GM18498 (cell line): ENCODE results near the gene RBM48.
"Not testable (repeated sequence)": the region's sequence is repeated elsewhere in the genome, so short reads cannot be mapped to it uniquely, and the experiment has no call there.

Experiments used
- ATAC-seq: cut with Tn5 transposase; IDR thresholded peaks from one replicate; pipeline ENCODE4 v1.9.1; 2021; ENCODE audit warnings: mild to moderate bottlenecking, moderate library complexity; ENCODE audit not compliant: unreplicated experiment

RBM48 gene

DNA sequence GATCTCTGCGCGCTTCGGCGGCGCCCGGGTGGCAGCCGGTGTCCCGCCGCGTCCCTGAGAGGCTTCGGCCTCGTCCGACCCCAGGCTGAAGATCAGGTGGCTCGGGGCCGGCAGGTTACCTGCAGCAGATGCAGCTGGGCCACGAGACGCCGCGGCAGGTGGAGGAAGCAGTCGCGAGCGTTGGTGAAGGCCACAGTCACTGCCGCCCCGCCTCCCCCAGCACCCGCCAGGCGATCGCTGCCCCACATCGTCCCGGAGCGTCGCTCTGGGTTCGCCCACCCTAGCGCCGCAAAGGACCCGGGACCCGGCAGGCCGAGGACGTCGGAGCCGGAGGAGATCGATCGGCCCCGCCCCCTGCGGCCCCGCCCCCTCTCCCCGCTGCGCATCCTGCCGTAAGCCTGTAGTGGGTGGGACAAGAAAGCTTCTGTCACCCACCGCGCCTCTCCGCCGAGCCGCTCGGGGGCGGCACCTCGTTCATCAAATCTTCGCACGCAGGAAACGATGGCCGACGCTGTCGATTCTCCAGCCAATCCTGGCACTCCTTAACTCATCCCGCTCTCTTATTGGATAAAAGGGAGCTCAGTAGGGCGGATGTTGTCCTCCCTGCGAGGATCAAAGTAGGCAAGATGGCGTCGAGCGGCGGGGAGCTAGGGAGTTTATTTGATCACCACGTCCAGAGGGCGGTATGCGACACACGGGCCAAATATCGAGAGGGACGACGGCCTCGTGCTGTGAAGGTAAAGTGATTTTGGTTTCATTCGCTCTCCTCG is at the start of gene RBM48, which contains the start of gene PEX1:
Gene RBM48, plus strand, starts transcription at position 608 of the 770 bp plus-strand sequence. Its CDS starts 19 bp downstream, at position 627.
Gene PEX1, minus strand, starts transcription at position 333 of the 770 bp plus-strand sequence. Its CDS starts 85 bp downstream, at position 248.
- peak; percentile 94 for ATAC-seq

DNA sequence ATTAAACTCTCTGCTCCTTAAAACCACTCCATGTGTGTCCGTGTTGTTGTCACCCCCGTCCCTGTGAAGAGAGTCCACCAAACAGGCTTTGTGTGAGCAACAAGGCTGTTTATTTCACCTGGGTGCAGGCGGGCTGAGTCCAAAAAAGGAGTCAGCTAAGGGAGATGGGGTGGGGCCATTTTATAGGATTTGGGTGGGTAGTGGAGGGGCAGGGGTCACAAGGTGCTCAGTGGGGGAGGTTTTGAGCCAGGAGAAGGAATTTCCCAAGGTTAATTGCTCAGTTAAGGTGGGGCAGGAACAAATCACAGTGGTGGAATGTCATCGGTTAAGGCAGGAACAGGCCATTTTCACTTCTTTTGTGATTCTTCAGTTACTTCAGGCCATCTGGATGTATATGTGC is 49.4 kb upstream of the RBM48 start:
- ATAC-seq = not testable (repeated sequence)

DNA sequence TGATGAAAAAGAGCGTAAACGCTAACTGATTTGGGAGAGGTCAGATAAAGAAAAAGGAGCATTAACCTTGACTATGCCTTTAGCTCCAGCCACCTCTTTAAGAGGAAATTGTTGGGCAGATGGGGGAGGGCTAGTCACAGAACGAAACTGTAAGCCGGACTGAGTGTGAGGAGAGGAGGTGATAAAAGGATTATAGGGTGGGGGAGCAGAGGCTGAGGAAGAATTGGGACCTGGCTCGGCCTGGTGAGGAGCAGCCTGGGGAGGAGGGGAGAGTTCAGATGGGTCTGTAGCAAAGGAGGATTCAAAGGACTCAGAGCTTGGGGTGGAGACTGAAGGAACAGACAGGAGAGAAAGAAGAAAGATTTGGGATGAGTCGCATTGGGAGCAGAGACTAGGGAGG is 45.0 kb upstream of the RBM48 start:
- not testable (repeated sequence) for ATAC-seq

DNA sequence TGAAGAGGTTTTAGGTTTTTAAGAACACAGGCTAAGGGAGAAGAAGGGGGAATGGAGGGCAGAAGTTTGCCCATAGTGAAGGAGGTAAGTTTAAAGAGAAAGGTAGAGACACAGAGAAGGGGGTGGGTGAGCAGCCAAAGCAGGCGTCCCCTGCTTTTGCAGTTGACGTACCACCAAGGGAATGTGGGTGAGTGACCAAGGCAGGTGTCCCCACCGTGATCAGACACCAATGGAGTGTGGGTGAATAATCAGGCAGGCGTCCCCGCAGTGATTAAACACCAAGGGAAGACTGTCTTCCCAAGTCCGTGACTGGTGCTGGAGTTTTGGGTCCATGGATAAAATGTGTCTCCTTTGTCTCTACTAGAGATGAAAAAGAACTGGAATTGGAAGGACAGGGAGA is 44.4 kb upstream of the RBM48 start:
- ATAC-seq = not testable (repeated sequence)

DNA sequence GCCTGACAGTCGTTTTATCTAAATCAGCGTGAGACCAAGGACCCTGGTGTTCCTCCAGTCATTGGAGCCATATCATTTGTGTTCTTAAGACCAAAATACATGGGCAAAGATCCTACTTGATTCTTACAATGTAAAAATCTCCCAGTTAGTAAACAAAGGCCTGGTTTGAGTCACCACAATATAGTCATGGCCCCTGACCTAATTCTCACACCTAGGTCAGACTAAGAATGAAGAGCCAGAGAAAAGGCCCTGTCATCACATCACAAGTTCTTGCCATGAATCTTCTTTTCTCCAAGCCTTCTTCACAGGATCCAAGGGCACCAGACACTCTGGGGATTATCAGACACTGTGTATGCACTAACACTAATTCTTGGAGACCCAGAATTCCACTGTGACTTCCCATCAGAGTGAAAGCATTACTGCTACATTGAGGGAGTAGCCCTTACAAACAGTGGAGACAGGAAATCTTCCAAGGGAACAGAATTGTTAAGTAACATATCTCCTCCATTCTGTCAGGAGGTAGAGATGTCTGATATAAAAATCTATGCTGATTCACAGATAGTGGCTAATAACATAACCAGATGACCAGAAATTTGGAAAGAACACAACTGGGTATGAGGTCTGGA is 43.2 kb upstream of the RBM48 start:
- ATAC-seq = no peak

DNA sequence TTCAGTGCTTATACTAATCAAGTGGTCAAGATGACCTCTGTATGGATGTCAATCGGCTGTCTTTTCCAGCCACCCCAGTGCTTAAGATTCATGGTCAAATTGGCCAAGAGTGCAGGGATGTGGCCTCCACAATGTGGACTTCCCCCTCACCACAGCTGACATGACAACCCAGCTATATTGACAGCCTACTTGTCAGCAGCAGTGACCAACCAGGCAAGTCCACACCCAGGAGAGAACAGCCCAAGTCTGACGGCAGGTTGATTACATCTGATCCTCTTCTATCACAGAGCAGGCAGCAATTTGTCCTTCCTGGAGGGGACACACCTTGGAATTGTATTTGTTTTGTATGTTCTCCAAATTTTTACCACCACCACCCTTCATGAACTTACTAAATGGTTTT is 42.6 kb upstream of the RBM48 start:
- ATAC-seq = no peak

DNA sequence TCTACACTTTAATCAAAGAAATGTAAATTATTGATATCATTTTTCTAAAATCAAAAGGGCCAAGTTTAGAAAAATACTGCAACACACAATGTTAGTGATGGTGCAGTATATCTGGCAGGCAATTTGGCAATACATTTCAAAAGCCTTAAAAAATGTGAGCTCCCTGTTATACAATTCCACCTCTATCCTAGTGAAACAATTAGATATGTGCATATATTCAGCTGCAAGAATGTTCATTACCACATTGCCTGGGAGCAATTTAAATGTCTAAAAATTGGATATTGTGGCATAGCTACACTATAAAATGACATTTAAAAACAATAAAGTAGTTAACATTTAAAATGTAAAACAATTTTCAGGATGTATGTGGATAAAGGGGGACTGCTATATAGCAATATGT is 40.8 kb upstream of the RBM48 start:
- no peak for ATAC-seq

DNA sequence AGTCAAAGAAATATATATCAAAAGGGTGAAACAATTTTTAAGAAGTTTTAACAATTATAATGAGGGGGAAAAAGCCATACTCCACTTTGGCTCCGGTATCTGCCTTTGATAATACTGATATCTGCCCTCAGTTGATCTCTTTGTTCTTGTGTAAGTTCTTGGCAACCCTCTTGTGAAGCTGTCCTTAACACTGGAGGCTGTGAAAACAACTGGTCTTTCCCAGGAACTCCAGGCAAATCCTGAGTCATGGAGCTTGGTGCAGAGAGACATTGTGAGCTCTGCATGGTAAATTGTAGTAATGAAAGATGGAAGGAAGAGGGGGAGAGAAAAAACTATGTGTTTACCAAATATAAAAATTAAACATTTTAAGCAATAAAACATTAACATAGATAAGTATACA is 39.0 kb upstream of the RBM48 start:
- no peak for ATAC-seq

DNA sequence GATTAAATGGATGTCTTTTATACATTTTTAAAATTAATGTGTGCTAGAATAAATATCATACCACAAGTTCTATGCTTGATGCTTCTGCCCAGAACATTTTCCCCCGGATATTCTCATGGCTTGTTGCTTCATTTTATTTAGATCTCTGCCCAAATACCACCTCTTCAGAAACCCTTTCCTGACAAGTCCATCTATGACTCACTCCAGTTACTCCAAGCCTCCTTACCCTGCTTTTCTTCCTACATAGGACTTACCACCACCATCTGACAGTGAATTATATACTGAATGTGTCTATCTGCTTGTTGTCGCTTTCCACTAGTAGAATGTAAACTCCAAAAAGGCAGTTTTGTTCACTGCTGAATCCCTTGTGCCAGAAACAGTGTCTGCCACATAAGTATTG is 31.7 kb upstream of the RBM48 start:
- no peak for ATAC-seq

DNA sequence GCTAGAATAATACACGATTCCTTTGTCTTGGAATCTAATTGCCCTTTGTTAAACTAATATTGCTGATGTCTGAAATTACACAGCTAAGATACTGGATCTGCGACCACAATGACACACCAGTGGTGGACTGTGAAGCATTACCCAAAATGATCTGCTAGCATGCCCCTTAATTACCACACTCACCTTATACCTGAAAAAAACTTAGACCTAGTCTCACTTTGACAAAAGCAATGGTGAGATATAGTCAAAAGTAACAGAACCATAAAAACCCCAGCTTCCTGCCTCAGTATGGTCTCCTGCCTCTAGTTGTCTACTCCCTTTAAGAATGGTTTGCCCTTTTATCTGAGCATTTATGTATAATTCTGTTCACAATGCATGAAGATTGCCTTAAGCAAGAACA is 30.0 kb upstream of the RBM48 start:
- no peak for ATAC-seq

DNA sequence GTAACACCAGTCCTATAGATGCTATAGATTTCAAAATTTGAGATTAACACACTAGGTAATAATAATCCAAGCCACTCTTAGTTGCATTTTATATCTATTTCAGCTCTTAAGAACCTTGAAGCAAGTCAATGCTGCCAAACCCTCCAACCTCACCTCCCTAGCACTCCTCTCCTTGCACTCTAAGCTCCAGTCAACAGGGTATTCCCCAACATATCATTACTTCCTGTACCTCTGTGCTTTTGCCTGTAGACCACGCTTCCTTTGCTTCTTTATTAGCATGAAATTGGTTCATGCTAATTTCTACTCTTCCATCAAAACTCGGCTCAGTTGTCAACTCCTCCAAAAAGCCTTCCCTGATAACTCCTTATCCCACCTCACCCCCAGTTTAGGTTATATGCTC is 24.8 kb upstream of the RBM48 start:
- no peak for ATAC-seq

DNA sequence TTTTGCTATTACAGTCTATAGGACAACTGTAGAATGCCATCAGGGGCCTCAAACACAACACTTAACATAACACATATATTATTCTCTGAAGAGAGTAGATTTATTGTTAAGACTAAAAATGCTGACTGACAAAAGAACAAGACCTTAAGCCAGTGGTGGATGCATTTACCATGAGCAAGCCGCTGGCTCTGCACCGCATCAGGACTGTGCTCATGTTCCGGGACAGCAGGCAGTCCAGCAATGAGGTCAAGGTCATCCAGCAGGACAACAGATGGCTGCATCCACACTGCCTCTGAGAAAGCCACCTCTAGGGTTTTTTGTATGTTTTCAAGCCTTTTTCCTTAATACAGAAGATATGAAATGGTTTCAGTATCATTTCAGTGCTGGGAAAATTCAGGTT is 24.0 kb upstream of the RBM48 start:
- ATAC-seq = no peak

DNA sequence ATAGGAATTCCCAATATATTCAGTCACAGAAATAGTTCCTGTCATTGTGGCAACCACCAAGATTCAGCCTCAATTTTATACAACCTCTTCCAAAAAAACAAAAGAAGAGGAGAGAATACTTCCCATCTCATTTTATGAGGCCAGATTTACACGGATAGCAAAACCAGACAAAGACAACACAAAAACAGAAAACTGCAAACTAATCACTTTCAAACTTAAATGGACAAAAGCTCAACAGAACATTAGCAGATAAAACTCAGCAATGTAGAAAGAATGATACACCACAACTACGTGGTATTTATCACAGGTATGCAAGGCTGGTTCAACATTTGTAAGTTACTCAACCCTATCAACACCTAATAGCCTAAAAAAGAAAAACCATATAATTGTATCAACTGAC is 22.2 kb upstream of the RBM48 start:
- no peak for ATAC-seq

DNA sequence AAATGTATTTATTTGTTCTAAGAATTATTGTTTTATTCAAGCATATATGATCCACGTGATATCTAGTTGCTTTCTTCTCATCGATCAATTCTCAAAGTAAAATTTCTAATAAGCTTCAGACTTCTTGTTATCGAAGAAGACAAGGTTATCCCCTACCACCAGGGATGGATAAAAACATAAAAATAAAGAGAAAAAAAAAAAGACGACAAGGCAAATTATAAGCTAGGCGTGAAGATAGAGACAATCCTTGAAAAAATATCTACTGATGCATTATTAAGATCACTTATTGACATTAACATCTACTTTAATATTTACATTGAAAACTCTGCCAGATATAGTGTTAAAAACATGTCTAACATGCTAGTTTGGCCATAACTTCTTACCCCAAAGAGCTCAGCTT is 19.6 kb upstream of the RBM48 start:
- ATAC-seq = no peak

DNA sequence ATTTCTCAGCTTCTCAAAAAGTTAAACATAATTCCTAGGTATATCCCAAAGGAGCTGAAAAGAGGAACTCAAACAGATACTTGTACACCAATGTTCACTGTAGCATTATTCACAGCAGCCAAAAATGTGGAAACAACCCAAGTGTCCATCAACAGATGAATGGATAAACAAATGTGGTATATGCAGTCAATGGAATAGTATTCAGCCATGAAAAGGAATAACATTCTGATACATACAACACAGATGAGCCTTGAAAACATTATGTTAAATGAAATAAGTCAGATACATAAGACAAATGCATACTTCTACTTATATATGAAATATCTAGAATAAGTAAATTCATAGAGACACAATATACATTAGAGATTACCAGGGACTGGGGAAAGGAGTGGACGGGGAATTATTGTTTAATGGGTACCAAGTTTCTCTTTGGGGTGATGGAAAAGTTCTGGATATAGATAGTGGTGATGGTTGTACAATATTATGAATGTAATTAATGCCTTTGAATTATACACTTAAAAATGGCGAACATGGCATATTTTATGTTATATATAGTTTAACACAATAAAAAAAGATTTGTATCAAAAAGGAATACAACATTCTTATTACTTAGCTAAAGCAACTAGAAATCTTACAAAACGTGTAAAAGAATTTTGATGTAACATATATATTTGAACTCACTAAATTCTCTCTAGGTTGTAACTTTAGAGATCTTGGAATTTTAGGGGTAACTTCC is 15.3 kb upstream of the RBM48 start:
- no peak for ATAC-seq

DNA sequence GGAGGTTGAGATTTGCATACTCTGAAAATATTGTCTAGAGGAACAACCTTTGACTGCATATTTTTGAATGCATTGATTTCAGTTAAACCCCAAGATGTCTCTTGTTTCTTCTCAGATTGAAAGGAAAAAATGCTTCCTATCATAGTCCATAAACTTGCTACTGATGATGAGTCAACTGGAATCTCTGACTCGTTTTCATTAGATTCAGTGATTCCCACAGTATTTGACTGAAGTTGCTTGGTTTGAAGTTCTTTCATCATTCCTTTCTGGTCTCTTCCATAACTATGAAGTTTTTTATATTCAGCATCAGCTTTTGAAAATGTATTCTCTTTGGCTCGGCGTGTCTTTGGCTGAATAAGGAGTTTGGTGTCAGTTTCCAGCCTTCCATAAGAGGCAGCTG is 11.0 kb upstream of the RBM48 start:
- ATAC-seq = no peak

DNA sequence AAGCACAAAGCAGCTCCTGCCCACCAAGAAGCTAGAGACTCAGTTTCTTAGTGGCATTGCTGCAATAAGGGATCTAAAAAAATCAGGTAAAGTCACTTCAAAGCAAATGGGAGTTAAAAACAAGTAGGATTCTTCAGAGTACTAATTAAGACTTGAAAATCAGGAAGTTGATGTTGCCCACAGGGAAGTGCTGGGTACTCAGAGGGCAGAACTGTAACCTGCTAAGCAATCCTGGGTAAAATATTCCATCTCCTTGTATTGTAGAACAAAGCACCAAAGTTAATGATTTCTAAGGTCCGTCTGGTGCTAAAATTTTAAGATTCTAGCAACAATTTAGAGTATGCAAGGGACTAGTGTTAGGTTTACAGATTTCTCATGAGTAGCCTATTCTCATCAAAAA is 8.6 kb upstream of the RBM48 start:
- no peak for ATAC-seq

DNA sequence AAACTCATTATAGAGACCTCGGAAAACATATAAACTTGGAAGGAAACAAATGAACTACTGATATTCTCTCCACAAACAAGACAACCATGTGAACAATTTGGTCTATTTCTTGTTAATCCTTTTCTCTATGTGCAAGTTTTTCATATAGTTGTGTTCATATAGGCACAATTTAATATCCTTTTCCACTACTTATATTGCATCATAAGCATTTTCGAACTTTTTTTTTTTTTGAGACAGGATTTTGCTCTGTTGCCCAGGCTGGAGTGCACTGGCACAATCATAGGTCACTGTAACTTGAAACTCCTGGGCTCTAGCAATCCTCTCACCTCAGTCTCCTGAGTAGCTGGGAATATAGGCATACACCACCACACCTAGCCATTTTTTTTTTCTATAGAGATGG is 5.5 kb upstream of the RBM48 start:
- no peak for ATAC-seq

DNA sequence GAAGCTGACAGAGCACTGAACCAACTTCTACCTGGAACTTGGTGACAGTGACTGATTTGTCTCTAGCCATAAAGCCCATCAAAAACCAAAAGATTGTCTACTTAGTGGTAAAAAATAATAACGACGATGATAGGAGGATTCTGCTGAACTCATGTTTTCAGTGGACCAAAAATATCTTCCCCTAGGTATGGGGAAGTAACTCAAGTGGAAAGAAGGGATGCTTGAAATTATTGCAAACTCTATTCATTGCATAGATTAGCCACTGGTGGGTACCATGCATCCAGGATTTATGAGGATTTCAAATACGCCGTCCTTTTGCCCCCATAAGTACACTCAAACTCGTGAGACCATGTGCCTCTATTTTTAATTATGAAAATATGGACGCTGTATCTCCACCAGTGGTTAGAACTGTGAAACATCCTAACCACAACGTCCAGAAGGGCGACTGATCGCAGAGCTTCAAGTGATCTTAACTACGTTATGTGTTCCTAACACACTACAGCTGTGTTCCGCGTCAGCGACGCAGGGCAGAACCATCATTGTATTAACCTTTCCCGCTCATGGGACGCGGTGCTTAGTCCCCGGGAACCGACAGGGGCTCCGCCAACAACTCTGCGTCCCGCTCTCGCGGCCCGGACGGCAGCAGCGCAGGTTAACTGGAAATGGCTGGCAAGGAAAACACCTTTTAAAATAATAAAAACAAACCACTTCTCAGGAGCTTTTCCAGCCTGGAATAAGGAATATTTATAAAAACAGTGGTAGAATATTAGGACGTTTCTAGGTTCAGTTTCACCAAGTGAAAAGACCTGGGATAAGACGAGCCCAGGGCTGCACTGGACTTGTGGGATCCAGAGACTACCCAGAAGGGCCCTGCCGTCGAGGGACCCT is 1.1 kb upstream of the RBM48 start:
- ATAC-seq = peak; percentile 35

DNA sequence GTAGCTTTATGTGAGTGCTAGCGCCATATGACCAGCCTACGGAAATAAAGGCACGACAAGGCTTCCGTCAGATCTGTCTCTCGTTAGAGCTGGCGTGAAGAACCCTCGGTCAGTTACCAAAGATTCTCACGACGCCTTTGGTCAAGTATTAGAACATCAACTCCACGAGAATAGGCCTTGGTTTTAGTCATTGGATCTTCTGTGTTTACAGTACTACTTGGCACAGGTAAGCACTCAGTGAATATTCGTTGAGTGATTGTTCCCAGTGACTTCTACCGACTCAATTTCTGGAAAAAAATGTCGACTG is 316 bp downstream of the RBM48 start:
- ATAC-seq = no peak

DNA sequence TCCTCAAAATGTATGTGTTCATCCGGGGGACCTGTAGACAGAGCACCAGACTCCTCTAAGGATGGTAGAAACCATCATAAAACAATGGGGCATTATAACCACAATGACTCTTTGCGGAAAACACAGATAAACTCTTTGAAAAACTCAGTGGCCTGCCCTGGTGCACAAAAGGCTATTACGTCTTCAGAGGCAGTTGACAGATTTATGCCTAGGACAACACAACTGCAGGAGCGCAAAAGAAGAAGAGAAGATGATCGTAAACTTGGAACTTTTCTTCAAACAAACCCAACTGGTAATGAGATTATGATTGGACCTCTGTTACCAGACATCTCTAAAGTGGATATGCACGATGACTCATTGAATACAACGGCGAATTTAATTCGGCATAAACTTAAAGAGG is 6.0 kb downstream of the RBM48 start:
- ATAC-seq = no peak
